ENCODE data around the gene AHRR. TPM values are rescaled to one million over a fixed set of nuclear protein-coding genes. Genes with fewer than 3 reads are reported as not detected.

AHRR gene
- total RNA-seq, 1 experiment from 2014 or later = 1.9 TPM

DNA sequence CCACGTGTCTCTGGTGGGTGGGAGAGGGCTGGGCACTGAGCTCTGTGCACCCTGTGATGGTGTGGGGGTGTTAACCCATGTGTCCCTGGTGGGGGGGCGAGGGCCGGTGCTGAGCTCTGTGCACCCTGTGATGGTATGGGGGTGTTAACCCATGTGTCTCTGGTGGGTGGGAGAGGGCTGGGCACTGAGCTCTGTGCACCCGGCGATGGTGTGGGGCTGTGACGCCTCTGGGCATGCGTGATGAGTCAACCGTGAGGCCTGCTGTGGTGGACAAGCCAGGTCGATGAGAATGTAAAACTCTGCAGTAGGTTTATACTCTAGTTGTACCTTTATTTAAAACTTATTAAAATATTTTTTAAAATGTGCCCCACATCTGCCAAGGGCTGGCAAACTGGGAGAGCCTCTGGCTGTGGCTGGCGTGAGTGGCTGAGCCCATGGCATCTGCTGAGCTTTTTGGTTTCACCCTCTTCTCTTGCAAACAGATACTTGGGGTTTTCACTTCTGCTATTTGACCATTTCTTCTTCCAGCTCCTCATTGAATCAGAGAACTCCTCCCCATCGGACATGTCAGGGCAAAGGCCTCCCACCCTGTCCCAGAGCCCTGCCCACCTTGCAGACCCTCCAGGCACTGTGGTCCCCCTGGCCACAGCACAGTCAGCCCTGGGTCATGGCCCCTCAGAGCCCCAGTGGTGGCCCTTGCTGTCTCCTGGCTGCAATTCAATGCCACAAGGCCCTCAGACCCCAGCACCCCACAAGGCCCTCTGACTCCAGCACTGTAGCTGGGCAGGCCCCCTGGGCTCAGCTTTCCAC, 103.0 kb downstream of the AHRR start:
- Histone ChIP-seq H3F3A (ENCODE audit: low read length, unreplicated experiment) (no peaks in the 10 kb centered on the region), H3K79me2 (ENCODE audit: low read length) (no peaks in the 10 kb centered on the region), H2AFZ (ENCODE audit: low read length) (no peak overlapping the region), H3K27ac (ENCODE audit: low read length) (no peak overlapping the region), H3K4me1 (ENCODE audit: insufficient read depth, low read length) (no peaks in the 10 kb centered on the region; the same call in 1 of the 2 replicates), H3K4me2 (ENCODE audit: low read length) (no peak overlapping the region), H3K27me3 (ENCODE audit: low read length) (no peaks in the 10 kb centered on the region), H3K9me3 (ENCODE audit: low read length) (no peaks in the 10 kb centered on the region), H3K4me3 (ENCODE audit: low read length) (no peak overlapping the region), H3K36me3 (ENCODE audit: low read depth, low read length) (no peaks in the 10 kb centered on the region), H3K9ac (ENCODE audit: low read length) (no peak overlapping the region), H4K20me1 (ENCODE audit: low read length) (no peaks in the 10 kb centered on the region), H3K9me2 (replicated peaks; ENCODE audit: low read length) (no peaks in the 10 kb centered on the region)
- DNase-seq = peak; percentile 35
- intact Hi-C loops (cut with micrococcal nuclease) = no loop called here
- no TSS peak for BruUV-seq (replicated peaks)
- CTCF ChIA-PET = no interaction called here
- peak; percentile 38; the same call in 1 of the 2 replicates for ATAC-seq
- POLR2A ChIA-PET (ENCODE audit: unreplicated experiment) = no interaction called here
- no peak for TF ChIP-seq EZH2 (IDR thresholded peaks at IDR 0.05; ENCODE audit: low read length, unreplicated experiment)
- TF ChIP-seq, protein P1, sequence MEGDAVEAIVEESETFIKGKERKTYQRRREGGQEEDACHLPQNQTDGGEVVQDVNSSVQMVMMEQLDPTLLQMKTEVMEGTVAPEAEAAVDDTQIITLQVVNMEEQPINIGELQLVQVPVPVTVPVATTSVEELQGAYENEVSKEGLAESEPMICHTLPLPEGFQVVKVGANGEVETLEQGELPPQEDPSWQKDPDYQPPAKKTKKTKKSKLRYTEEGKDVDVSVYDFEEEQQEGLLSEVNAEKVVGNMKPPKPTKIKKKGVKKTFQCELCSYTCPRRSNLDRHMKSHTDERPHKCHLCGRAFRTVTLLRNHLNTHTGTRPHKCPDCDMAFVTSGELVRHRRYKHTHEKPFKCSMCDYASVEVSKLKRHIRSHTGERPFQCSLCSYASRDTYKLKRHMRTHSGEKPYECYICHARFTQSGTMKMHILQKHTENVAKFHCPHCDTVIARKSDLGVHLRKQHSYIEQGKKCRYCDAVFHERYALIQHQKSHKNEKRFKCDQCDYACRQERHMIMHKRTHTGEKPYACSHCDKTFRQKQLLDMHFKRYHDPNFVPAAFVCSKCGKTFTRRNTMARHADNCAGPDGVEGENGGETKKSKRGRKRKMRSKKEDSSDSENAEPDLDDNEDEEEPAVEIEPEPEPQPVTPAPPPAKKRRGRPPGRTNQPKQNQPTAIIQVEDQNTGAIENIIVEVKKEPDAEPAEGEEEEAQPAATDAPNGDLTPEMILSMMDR (conservative IDR thresholded peaks at IDR 0.05; ENCODE audit: low read depth, low read length) = no peak

DNA sequence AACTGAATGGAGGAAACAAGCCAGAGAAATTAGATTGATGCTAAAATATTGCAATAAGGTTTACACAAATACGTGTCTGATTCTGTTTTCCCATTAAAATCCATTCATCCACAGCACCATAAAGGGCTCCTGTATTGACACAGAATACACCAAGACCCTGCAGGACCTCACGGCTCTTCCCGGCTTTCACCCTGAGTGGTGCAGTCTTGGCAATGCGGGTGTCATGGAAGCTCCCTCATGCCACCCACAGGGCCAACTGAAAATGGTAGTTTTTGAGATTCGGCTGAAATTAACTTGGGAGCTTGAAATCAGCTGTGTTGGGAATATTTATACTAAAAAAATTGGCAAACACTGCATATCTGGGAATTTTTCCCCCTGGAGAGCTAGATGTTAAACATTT, 104.2 kb downstream of the AHRR start:
- BruUV-seq (replicated peaks) = no TSS peak
- ATAC-seq = peak; percentile 38; the same call in 1 of the 2 replicates
- intact Hi-C loops (cut with micrococcal nuclease) = no loop called here
- H3K27me3 ChIP-seq (ENCODE audit: low read length) = no peaks in the 10 kb centered on the region
- no peaks in the 10 kb centered on the region for H3K36me3 ChIP-seq (ENCODE audit: low read depth, low read length)
- no peaks in the 10 kb centered on the region; the same call in 1 of the 2 replicates for H3K4me1 ChIP-seq (ENCODE audit: insufficient read depth, low read length)
- H3K9ac ChIP-seq (ENCODE audit: low read length) = no peak overlapping the region
- DNase-seq = peak; percentile 27
- no peaks in the 10 kb centered on the region for H3K9me3 ChIP-seq (ENCODE audit: low read length)
- no peak overlapping the region for H3K4me2 ChIP-seq (ENCODE audit: low read length)
- H3K9me2 ChIP-seq (replicated peaks; ENCODE audit: low read length) = no peaks in the 10 kb centered on the region
- no peak overlapping the region for H3K27ac ChIP-seq (ENCODE audit: low read length)
- no peaks in the 10 kb centered on the region for H3F3A ChIP-seq (ENCODE audit: low read length, unreplicated experiment)
- POLR2A ChIA-PET (ENCODE audit: unreplicated experiment) = interaction anchor here (0.6 kb wide), 1 partner anchor 78 kb away, joined by 11 read pairs; no protein-coding TSS in a partner anchor
- no peaks in the 10 kb centered on the region for H4K20me1 ChIP-seq (ENCODE audit: low read length)
- H2AFZ ChIP-seq (ENCODE audit: low read length) = no peak overlapping the region
- H3K4me3 ChIP-seq (ENCODE audit: low read length) = no peak overlapping the region
- CTCF ChIA-PET = interaction anchor here (0.6 kb wide), 1 partner anchor 76 kb away, joined by 3 read pairs; no protein-coding TSS in a partner anchor
- TF ChIP-seq, protein P1 (conservative IDR thresholded peaks at IDR 0.05; ENCODE audit: low read depth, low read length) = peak; percentile 47
- TF ChIP-seq EZH2 (IDR thresholded peaks at IDR 0.05; ENCODE audit: low read length, unreplicated experiment) (no peak), EZH2phosphoT487 (IDR thresholded peaks at IDR 0.05; ENCODE audit: borderline replicate concordance, low read length) (no peak)
- no peaks in the 10 kb centered on the region for H3K79me2 ChIP-seq (ENCODE audit: low read length)

DNA sequence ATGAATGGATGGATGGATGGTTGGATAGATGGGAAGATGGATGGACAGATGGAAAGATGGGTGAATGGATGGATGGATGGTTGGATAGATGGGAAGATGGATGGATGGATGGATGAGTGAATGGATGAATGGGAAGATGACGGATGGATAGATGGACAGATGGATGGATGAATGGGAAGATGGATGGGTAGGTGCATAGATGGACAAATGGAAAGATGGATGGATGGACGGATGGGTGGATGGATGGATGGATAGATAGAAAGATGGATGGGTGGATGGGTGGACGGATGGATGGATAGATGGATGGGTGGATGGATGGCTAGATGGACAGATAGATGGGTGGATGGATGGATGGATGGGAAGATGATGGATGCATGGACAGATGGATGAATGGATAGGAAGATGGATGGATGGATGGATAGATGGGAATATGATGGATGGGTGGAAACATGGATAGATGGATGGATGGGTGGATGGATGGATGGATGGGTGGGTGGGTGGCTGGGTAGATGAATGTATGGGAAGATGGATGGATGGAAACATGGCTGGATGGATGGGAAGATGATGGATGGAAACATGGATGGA, 105.0 kb downstream of the AHRR start:
- intact Hi-C loops (cut with micrococcal nuclease) = no loop called here
- no peaks in the 10 kb centered on the region for H4K20me1 ChIP-seq (ENCODE audit: low read length)
- ChIA-PET CTCF (interaction anchor here (0.6 kb wide), 1 partner anchor 77 kb away, joined by 3 read pairs; no protein-coding TSS in a partner anchor), POLR2A (ENCODE audit: unreplicated experiment) (no interaction called here)
- no TSS peak for BruUV-seq (replicated peaks)
- no peak for TF ChIP-seq EZH2 (IDR thresholded peaks at IDR 0.05; ENCODE audit: low read length, unreplicated experiment)
- TF ChIP-seq EZH2phosphoT487 (IDR thresholded peaks at IDR 0.05; ENCODE audit: borderline replicate concordance, low read length) = no peak
- TF ChIP-seq, protein P1 (conservative IDR thresholded peaks at IDR 0.05; ENCODE audit: low read depth, low read length) = no peak
- H3K4me2 ChIP-seq (ENCODE audit: low read length) = no peak overlapping the region
- no peaks in the 10 kb centered on the region; the same call in 1 of the 2 replicates for H3K4me1 ChIP-seq (ENCODE audit: insufficient read depth, low read length)
- H3K36me3 ChIP-seq (ENCODE audit: low read depth, low read length) = no peaks in the 10 kb centered on the region
- DNase-seq = no peak
- no peak for ATAC-seq
- H2AFZ ChIP-seq (ENCODE audit: low read length) = no peak overlapping the region
- no peak overlapping the region for H3K27ac ChIP-seq (ENCODE audit: low read length)
- H3K9ac ChIP-seq (ENCODE audit: low read length) = no peak overlapping the region
- no peaks in the 10 kb centered on the region for H3K79me2 ChIP-seq (ENCODE audit: low read length)
- no peaks in the 10 kb centered on the region for H3K9me2 ChIP-seq (replicated peaks; ENCODE audit: low read length)
- no peak overlapping the region for H3K4me3 ChIP-seq (ENCODE audit: low read length)
- no peaks in the 10 kb centered on the region for H3F3A ChIP-seq (ENCODE audit: low read length, unreplicated experiment)
- H3K27me3 ChIP-seq (ENCODE audit: low read length) = no peaks in the 10 kb centered on the region
- H3K9me3 ChIP-seq (ENCODE audit: low read length) = no peaks in the 10 kb centered on the region
